Measurements from ENCODE around the gene QTRT2.

DNA sequence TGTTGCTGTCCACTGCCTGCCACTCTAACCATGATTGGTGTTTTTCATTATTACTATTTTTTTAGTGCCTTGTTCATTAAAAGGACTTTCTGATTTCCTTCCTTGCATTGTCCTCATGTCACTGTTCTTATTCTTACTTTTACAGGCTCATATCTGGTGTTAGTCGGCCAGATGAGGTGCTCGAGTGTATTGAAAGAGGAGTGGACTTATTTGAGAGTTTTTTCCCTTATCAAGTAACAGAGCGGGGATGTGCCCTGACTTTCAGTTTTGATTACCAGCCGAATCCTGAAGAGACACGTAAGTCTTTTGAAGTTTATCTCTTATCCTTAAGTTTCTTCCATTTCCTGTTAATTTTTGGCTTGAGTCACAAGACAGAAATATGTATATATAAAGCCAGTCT, 23.2 kb downstream of the QTRT2 start:
- TF ChIP-seq, protein P1, sequence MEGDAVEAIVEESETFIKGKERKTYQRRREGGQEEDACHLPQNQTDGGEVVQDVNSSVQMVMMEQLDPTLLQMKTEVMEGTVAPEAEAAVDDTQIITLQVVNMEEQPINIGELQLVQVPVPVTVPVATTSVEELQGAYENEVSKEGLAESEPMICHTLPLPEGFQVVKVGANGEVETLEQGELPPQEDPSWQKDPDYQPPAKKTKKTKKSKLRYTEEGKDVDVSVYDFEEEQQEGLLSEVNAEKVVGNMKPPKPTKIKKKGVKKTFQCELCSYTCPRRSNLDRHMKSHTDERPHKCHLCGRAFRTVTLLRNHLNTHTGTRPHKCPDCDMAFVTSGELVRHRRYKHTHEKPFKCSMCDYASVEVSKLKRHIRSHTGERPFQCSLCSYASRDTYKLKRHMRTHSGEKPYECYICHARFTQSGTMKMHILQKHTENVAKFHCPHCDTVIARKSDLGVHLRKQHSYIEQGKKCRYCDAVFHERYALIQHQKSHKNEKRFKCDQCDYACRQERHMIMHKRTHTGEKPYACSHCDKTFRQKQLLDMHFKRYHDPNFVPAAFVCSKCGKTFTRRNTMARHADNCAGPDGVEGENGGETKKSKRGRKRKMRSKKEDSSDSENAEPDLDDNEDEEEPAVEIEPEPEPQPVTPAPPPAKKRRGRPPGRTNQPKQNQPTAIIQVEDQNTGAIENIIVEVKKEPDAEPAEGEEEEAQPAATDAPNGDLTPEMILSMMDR (IDR thresholded peaks at IDR 0.05): no peak
- TF ChIP-seq RAD21 (conservative IDR thresholded peaks at IDR 0.05 in 1 of 2, IDR thresholded peaks at IDR 0.05 in 1 of 2) (no peak), KDM5A (IDR thresholded peaks at IDR 0.05) (no peak), RARB (CRISPR knock-in tag; IDR thresholded peaks at IDR 0.05) (no peak), CHD2 (IDR thresholded peaks at IDR 0.05; ENCODE audit: low read length, partially characterized antibody) (no peak), NR3C1 (IDR thresholded peaks at IDR 0.05) (no peak), MAZ (IDR thresholded peaks at IDR 0.05; ENCODE audit: borderline replicate concordance, low read depth, low read length) (no peak), PHF8 (IDR thresholded peaks at IDR 0.05; ENCODE audit: borderline replicate concordance, low read depth) (no peak), POLR2A (IDR thresholded peaks at IDR 0.05; ENCODE audit: low read length) (no peak)

Measured in A549 (cell line).